ENCODE data around the gene NPC1L1. TPM values are rescaled to one million over a fixed set of nuclear protein-coding genes. Genes with fewer than 3 reads are reported as not detected.

Gene NPC1L1
- total and polyA plus RNA-seq, 2 of the 13 experiments (the other 11 are each of a cell fraction or from before 2014, with no cell fraction given) = 4.8 to 14.5 TPM

DNA sequence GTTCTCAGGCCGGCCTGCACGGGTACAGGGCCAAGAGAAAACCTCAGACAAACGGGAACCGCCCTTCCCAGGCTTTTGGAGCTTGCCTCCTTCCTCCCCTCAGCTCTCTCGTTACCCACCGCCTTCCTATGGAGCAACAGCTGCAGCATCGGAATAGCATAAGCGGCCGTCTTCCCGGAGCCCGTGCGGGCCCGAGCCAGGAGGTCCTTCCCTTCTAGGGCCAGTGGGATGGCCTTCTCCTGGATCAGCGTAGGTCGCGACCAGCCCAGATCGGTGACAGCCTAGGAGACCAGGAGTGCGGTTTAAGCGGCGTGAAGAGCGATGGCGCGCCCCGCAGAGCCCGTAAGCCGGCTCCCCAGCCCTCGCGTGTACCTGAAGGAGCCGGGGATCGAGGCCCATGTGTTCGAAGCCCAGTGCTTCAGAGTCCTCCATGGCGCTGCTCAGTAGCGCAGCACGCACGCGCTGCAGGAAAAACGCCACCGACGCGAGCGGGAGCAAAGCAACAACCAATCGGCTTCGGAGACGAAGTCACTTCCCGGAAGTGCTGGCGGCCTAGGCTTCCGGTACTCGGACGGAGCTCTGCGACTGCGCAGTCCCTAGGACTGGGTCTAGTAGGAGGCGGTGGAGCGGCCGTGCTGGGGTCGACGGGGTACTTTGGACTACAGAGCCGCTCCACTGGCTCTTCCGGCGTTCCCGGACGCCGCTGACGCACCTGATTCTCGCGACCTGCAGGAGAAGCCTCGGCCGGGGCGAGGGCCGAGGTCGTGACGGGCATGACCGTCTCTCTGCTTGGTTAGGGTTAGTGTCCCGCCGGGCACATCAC is 32.5 kb upstream of the NPC1L1 start, which contains the start of gene DDX56 (continued):
- TF ChIP-seq, protein P1, sequence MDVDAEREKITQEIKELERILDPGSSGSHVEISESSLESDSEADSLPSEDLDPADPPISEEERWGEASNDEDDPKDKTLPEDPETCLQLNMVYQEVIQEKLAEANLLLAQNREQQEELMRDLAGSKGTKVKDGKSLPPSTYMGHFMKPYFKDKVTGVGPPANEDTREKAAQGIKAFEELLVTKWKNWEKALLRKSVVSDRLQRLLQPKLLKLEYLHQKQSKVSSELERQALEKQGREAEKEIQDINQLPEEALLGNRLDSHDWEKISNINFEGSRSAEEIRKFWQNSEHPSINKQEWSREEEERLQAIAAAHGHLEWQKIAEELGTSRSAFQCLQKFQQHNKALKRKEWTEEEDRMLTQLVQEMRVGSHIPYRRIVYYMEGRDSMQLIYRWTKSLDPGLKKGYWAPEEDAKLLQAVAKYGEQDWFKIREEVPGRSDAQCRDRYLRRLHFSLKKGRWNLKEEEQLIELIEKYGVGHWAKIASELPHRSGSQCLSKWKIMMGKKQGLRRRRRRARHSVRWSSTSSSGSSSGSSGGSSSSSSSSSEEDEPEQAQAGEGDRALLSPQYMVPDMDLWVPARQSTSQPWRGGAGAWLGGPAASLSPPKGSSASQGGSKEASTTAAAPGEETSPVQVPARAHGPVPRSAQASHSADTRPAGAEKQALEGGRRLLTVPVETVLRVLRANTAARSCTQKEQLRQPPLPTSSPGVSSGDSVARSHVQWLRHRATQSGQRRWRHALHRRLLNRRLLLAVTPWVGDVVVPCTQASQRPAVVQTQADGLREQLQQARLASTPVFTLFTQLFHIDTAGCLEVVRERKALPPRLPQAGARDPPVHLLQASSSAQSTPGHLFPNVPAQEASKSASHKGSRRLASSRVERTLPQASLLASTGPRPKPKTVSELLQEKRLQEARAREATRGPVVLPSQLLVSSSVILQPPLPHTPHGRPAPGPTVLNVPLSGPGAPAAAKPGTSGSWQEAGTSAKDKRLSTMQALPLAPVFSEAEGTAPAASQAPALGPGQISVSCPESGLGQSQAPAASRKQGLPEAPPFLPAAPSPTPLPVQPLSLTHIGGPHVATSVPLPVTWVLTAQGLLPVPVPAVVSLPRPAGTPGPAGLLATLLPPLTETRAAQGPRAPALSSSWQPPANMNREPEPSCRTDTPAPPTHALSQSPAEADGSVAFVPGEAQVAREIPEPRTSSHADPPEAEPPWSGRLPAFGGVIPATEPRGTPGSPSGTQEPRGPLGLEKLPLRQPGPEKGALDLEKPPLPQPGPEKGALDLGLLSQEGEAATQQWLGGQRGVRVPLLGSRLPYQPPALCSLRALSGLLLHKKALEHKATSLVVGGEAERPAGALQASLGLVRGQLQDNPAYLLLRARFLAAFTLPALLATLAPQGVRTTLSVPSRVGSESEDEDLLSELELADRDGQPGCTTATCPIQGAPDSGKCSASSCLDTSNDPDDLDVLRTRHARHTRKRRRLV (CRISPR knock-in tag; IDR thresholded peaks at IDR 0.05) = peak; percentile 32; the same call in 1 of the 2 replicates
- TF ChIP-seq ZBTB20 (CRISPR knock-in tag; IDR thresholded peaks at IDR 0.05; ENCODE audit: borderline replicate concordance, low read depth) (peak; percentile 75; the same call in 1 of the 2 replicates), GATAD1 (CRISPR knock-in tag; IDR thresholded peaks at IDR 0.05) (peak; percentile 96), ZNF615 (CRISPR knock-in tag; IDR thresholded peaks at IDR 0.05; ENCODE audit: borderline replicate concordance) (0 out of 2 replicates have a peak, but pooled peaks have one; percentile 54), NFKB2 (CRISPR knock-in tag; IDR thresholded peaks at IDR 0.05; ENCODE audit: borderline replicate concordance) (peak; percentile 97), PITX1 (CRISPR knock-in tag; IDR thresholded peaks at IDR 0.05) (peak; percentile 66; the same call in 1 of the 2 replicates), POLR2AphosphoS5 (IDR thresholded peaks at IDR 0.05; ENCODE audit: low read depth, low read length) (peak; percentile 89), ZNF207 (IDR thresholded peaks at IDR 0.05; ENCODE audit: borderline replicate concordance) (no peak), PAF1 (CRISPR knock-in tag; IDR thresholded peaks at IDR 0.05) (no peak), PCBP2 (optimal IDR thresholded peaks at IDR 0.05; ENCODE audit: low read depth, low read length, poor library complexity, severe bottlenecking) (no peak), ZNF143 (CRISPR knock-in tag; IDR thresholded peaks at IDR 0.05) (peak; percentile 68), PAX8 (CRISPR knock-in tag; IDR thresholded peaks at IDR 0.05; ENCODE audit: borderline replicate concordance) (no peak; the same call in 1 of the 2 replicates), NCOA5 (CRISPR knock-in tag; IDR thresholded peaks at IDR 0.05) (no peak; the same call in 1 of the 2 replicates)
- TF ChIP-seq, protein P2, sequence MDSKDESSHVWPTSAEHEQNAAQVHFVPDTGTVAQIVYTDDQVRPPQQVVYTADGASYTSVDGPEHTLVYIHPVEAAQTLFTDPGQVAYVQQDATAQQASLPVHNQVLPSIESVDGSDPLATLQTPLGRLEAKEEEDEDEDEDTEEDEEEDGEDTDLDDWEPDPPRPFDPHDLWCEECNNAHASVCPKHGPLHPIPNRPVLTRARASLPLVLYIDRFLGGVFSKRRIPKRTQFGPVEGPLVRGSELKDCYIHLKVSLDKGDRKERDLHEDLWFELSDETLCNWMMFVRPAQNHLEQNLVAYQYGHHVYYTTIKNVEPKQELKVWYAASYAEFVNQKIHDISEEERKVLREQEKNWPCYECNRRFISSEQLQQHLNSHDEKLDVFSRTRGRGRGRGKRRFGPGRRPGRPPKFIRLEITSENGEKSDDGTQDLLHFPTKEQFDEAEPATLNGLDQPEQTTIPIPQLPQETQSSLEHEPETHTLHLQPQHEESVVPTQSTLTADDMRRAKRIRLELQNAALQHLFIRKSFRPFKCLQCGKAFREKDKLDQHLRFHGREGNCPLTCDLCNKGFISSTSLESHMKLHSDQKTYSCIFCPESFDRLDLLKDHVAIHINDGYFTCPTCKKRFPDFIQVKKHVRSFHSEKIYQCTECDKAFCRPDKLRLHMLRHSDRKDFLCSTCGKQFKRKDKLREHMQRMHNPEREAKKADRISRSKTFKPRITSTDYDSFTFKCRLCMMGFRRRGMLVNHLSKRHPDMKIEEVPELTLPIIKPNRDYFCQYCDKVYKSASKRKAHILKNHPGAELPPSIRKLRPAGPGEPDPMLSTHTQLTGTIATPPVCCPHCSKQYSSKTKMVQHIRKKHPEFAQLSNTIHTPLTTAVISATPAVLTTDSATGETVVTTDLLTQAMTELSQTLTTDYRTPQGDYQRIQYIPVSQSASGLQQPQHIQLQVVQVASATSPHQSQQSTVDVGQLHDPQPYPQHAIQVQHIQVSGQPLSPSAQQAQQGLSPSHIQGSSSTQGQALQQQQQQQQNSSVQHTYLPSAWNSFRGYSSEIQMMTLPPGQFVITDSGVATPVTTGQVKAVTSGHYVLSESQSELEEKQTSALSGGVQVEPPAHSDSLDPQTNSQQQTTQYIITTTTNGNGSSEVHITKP (CRISPR knock-in tag; IDR thresholded peaks at IDR 0.05; ENCODE audit: low read depth) = 0 out of 2 replicates have a peak, but pooled peaks have one; percentile 59
- TF ChIP-seq, protein P3, sequence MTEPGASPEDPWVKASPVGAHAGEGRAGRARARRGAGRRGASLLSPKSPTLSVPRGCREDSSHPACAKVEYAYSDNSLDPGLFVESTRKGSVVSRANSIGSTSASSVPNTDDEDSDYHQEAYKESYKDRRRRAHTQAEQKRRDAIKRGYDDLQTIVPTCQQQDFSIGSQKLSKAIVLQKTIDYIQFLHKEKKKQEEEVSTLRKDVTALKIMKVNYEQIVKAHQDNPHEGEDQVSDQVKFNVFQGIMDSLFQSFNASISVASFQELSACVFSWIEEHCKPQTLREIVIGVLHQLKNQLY (CRISPR knock-in tag; IDR thresholded peaks at IDR 0.05) = peak; percentile 49; the same call in 1 of the 2 replicates
- TF ChIP-seq, protein P4, sequence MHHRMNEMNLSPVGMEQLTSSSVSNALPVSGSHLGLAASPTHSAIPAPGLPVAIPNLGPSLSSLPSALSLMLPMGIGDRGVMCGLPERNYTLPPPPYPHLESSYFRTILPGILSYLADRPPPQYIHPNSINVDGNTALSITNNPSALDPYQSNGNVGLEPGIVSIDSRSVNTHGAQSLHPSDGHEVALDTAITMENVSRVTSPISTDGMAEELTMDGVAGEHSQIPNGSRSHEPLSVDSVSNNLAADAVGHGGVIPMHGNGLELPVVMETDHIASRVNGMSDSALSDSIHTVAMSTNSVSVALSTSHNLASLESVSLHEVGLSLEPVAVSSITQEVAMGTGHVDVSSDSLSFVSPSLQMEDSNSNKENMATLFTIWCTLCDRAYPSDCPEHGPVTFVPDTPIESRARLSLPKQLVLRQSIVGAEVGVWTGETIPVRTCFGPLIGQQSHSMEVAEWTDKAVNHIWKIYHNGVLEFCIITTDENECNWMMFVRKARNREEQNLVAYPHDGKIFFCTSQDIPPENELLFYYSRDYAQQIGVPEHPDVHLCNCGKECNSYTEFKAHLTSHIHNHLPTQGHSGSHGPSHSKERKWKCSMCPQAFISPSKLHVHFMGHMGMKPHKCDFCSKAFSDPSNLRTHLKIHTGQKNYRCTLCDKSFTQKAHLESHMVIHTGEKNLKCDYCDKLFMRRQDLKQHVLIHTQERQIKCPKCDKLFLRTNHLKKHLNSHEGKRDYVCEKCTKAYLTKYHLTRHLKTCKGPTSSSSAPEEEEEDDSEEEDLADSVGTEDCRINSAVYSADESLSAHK (CRISPR knock-in tag; IDR thresholded peaks at IDR 0.05; ENCODE audit: borderline replicate concordance) = no peak

Measured in HepG2 (cell line).